Sigmoid colon (tissue), 4 donors: Measurements from ENCODE around the gene DENND4A.

ENCODE experiments used
- CTCF ChIP-seq, 4 experiments: fragments of 450-650 bp in 3 of 4; fragments of 200-600 bp in 1 of 4; IDR thresholded peaks; one replicate each; pipeline ENCODE4 v1.5.1; 2016 to 2019; ENCODE audit warnings: antibody characterized with exemption in 4 of 4, mild to moderate bottlenecking in 3 of 4, moderate library complexity in 2 of 4
- EP300 ChIP-seq, 4 donors: sonication (generic); formaldehyde crosslinking; IDR thresholded peaks; one replicate each; pipeline ENCODE4 v1.6.1; 2017; ENCODE audit warnings: antibody characterized with exemption in 4 of 4
- POLR2A ChIP-seq, 2 donors: fragments of 450-650 bp; IDR thresholded peaks; one replicate each; pipeline ENCODE4 v1.6.1; 2016; ENCODE audit warnings: antibody characterized with exemption in 2 of 2, mild to moderate bottlenecking in 2 of 2, moderate library complexity in 2 of 2
- POLR2AphosphoS5 ChIP-seq, 4 donors: sonication (generic); formaldehyde crosslinking; IDR thresholded peaks; one replicate each; pipeline ENCODE4 v1.6.1; 2017; ENCODE audit warnings: antibody characterized with exemption in 4 of 4

DNA sequence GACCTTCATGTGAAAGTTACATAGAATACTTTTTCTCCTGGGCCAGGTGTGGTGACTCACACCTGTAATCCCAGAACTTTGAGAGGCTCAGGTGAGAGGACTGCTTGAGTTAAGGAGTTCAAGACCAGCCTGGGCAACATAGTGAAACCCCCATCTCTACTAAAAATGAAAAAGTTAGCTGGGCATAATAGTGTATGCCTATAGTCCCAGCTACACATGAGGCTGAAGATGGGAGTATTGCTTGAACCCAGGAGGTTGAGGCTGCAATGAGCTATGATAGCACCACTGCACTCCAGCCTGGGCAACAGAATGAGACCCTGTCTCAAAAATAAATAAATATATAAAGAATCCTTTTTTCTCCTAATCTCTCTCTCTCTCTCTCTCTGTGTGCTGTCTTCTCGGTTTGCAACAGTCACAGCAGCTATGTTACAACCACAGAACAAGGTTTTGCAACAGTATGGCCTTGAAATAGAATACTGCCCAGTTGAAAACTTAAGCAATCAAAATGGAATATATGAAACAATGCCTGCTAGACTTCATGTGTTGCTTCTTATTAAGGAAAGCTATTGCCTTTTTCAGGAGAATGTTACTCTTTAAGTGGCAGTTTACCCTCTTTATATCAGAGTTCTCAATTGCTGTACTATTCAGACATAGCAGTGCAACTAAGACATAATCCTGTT is 12.3 kb upstream of the DENND4A start:
- TF ChIP-seq CTCF (IDR thresholded peaks at IDR 0.05) (no peak), POLR2A (IDR thresholded peaks at IDR 0.05) (no peak), POLR2AphosphoS5 (IDR thresholded peaks at IDR 0.05) (no peak), EP300 (IDR thresholded peaks at IDR 0.05) (no peak)
